Ishikawa (cell line): ENCODE measurements around the gene ST6GALNAC3.

Source experiments
- CEBPB ChIP-seq: IDR thresholded peaks from 2 replicates; pipeline ENCODE4 v1.6.1; 2012
- CREB1 ChIP-seq: IDR thresholded peaks from 2 replicates; pipeline ENCODE4 v1.6.1; 2012; ENCODE audit warnings: low read depth
- EGR1 ChIP-seq: IDR thresholded peaks from 2 replicates; pipeline ENCODE4 v1.6.1; 2012
- EP300 ChIP-seq: IDR thresholded peaks from 2 replicates; pipeline ENCODE4 v1.6.1; 2012; ENCODE audit warnings: borderline replicate concordance
- FOXM1 ChIP-seq: IDR thresholded peaks from 2 replicates; pipeline ENCODE4 v1.6.1; 2012; ENCODE audit warnings: low read depth, borderline replicate concordance
- NFIC ChIP-seq: IDR thresholded peaks from 2 replicates; pipeline ENCODE4 v1.6.1; 2012
- RAD21 ChIP-seq: IDR thresholded peaks from 2 replicates; pipeline ENCODE4 v1.6.1; 2012; ENCODE audit warnings: low read depth
- TAF1 ChIP-seq: IDR thresholded peaks from 2 replicates; pipeline ENCODE4 v1.6.1; 2012; ENCODE audit warnings: low read depth, mild to moderate bottlenecking
- TCF12 ChIP-seq: IDR thresholded peaks from 2 replicates; pipeline ENCODE4 v1.6.1; 2012; ENCODE audit warnings: low read depth
- TEAD4 ChIP-seq: IDR thresholded peaks from 2 replicates; pipeline ENCODE4 v1.6.1; 2012
- YY1 ChIP-seq: IDR thresholded peaks from 2 replicates; pipeline ENCODE4 v1.6.1; 2012; ENCODE audit warnings: low read depth
- ZBTB7A ChIP-seq: IDR thresholded peaks from 2 replicates; pipeline ENCODE4 v1.6.1; 2012; ENCODE audit warnings: low read depth
- TF ChIP-seq, protein P1 (sequence below): IDR thresholded peaks from 2 replicates; pipeline ENCODE4 v1.6.1; 2012; ENCODE audit warnings: low read depth, mild to moderate bottlenecking
- TF ChIP-seq, protein P2 (sequence below): IDR thresholded peaks from 2 replicates; pipeline ENCODE4 v1.6.1; 2012
- TF ChIP-seq, protein P3 (sequence below): IDR thresholded peaks from 2 replicates; pipeline ENCODE4 v1.6.1; 2012

ST6GALNAC3 gene

DNA sequence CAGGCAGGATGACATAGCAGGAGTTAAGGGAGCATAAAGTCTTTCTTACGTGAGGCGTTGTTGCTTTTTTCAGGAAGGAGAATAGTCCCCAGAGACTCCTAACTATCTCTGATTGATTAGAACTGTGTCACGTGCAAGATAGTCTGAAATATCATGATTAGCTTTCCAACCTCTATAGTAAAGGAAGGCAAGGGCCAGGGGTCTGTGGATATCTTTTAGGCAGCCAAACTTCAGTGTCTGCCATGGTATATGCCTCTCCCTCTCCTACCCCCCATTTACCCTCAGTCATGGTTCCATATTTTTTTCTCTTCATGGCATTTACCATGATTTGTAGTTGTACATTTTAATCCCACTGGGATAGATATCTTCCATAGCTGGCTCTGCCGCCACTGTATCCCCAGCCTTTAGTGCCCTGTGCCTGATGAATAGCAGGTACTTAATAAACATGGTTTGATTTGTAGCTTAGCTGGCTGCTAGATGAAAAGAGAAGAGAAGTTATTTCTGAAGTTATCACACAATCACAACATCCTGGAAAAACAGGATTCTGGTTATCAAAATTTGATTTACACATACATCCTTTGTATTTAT lies 474.1 kb downstream of the ST6GALNAC3 start:
- TF ChIP-seq EGR1 = no peak

DNA sequence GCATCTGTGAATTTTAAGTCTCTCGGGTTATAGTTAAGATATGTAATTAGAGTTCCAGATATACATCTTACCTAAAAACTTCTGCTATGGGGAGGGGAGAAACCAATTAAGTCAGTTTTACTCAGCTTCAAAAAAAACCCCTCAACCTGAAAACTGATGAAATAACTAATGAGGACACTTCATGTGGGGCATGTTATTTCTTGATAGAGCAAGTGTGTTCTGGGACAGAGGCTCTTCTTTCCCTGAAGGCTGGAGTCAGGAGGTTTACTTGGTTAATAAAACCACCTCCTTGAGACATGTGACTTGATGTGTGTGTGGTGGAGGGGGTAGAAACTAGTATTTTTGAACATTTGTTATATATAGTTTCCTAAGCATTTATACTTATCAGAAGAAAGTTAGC lies 479.7 kb downstream of the ST6GALNAC3 start:
- TF ChIP-seq TEAD4 = no peak
- no peak for TF ChIP-seq NFIC

DNA sequence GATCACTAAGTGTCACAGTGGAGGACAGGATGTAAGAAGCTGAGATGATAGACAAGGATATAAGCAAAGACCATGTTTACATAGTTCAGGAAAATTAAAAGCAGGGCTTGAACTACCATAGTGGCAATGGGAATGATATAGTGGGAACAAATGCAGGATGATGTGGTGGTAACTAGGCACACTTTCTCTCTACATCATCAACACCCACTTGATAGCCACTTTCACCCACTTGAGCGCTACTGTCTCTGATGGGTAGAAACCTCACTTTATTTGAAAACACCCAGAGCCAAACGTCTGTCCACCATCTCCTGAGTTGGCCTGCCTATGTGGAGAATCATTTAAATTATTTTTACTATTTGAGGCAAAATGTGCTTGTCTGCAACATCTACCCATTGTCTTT lies 487.7 kb downstream of the ST6GALNAC3 start:
- no peak for TF ChIP-seq CEBPB
- TF ChIP-seq EGR1 = no peak
- TF ChIP-seq TCF12 = no peak
- TF ChIP-seq, protein P1, sequence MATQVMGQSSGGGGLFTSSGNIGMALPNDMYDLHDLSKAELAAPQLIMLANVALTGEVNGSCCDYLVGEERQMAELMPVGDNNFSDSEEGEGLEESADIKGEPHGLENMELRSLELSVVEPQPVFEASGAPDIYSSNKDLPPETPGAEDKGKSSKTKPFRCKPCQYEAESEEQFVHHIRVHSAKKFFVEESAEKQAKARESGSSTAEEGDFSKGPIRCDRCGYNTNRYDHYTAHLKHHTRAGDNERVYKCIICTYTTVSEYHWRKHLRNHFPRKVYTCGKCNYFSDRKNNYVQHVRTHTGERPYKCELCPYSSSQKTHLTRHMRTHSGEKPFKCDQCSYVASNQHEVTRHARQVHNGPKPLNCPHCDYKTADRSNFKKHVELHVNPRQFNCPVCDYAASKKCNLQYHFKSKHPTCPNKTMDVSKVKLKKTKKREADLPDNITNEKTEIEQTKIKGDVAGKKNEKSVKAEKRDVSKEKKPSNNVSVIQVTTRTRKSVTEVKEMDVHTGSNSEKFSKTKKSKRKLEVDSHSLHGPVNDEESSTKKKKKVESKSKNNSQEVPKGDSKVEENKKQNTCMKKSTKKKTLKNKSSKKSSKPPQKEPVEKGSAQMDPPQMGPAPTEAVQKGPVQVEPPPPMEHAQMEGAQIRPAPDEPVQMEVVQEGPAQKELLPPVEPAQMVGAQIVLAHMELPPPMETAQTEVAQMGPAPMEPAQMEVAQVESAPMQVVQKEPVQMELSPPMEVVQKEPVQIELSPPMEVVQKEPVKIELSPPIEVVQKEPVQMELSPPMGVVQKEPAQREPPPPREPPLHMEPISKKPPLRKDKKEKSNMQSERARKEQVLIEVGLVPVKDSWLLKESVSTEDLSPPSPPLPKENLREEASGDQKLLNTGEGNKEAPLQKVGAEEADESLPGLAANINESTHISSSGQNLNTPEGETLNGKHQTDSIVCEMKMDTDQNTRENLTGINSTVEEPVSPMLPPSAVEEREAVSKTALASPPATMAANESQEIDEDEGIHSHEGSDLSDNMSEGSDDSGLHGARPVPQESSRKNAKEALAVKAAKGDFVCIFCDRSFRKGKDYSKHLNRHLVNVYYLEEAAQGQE = no peak
- TF ChIP-seq CREB1 = no peak

DNA sequence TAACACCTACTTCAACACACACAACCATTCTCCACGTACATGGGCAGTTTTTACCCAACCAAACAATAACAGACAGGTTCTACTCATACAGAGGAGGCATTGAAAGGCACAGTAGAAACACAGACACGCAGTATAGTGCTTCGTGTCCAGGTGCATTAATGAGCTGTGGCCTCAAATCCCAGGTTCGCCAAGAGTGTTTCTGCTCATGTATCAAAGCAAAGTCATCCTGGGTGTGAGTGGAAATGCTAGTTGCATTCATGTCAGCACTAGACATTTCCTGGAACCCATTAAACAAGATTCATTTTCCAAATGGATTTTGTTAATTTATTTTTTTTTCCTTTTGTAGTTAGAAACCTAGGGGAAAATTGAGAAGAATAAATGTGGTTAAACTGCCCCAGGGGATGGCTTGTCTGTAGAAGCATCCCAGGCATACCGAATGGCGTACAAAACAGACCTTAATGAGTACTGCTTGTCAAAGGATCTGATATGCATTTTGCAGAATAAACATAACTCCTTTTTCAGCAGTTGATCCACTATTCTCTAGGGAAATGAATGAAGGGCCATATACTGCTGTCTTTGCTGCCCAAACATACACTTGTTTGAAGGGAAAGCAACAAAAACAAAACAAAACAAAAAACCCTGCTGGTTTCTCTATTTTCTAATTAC lies 494.2 kb downstream of the ST6GALNAC3 start:
- TF ChIP-seq, protein P1 = no peak
- TF ChIP-seq TEAD4 (no peak), EP300 (no peak), TAF1 (no peak), RAD21 (no peak), EGR1 (no peak), TCF12 (no peak), CREB1 (no peak), CEBPB (no peak), ZBTB7A (no peak), FOXM1 (no peak), NFIC (no peak), YY1 (no peak)
- TF ChIP-seq, protein P2, sequence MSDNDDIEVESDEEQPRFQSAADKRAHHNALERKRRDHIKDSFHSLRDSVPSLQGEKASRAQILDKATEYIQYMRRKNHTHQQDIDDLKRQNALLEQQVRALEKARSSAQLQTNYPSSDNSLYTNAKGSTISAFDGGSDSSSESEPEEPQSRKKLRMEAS = no peak
- TF ChIP-seq, protein P3, sequence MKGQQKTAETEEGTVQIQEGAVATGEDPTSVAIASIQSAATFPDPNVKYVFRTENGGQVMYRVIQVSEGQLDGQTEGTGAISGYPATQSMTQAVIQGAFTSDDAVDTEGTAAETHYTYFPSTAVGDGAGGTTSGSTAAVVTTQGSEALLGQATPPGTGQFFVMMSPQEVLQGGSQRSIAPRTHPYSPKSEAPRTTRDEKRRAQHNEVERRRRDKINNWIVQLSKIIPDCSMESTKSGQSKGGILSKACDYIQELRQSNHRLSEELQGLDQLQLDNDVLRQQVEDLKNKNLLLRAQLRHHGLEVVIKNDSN = no peak

DNA sequence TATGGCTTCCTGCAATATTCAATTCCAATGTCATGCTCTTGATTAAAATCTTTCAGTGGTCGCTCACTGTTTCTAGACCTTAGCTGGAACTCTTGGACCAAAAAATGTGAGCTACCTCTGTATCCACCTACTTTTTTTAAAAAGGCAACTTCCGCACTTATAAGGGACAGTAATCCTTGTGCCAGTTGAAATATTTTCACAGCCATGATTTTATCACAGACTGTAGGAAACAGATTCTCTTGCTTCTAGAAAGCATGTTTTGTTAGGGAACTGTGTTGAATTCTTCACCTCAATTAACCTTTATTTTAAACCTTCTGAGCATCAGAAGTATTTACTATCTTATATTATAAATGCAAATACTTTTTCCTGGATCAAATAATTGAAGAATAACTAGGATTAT lies 496.7 kb downstream of the ST6GALNAC3 start:
- no peak for TF ChIP-seq ZBTB7A
- TF ChIP-seq FOXM1 = no peak
- TF ChIP-seq NFIC = no peak
- no peak for TF ChIP-seq TAF1
- TF ChIP-seq EP300 = no peak
- TF ChIP-seq EGR1 = no peak
- TF ChIP-seq CEBPB = no peak
- TF ChIP-seq, protein P1 = no peak
- no peak for TF ChIP-seq TCF12
- TF ChIP-seq, protein P3 = no peak
- TF ChIP-seq CREB1 = no peak
- TF ChIP-seq RAD21 = no peak
- no peak for TF ChIP-seq YY1
- TF ChIP-seq, protein P2 = no peak
- no peak for TF ChIP-seq TEAD4
